Measurements from ENCODE around the gene COG5. TPM values are rescaled to one million over a fixed set of nuclear protein-coding genes. Genes with fewer than 3 reads are reported as not detected.

COG5 gene
- total and polyA plus RNA-seq, 2 of the 4 experiments (the other 2 are of a cell fraction), result 18.5 to 27.4 TPM

- Histone ChIP-seq H2AK9ac (replicated peaks; ENCODE audit: low read depth, low read length, poor library complexity) (no peak overlapping the region), H3K79me1 (ENCODE audit: low read depth in 1 of 2, low read length in 2 of 2) (peaks cover 0 to 25% of the 10 kb centered on the region in 2 experiments; a peak in 2 of 4 replicates), H2BK120ac (ENCODE audit: low read depth, low read length) (no peak overlapping the region), H2BK20ac (ENCODE audit: low read depth, low read length) (no peak overlapping the region), H3K18ac (ENCODE audit: low read depth, low read length) (no peak overlapping the region), H2BK15ac (ENCODE audit: low read depth, low read length) (no peak overlapping the region), H3K9me3 (ENCODE audit: control insufficient read depth, insufficient read depth, low read length) (no peaks in the 10 kb centered on the region), H4K20me1 (ENCODE audit: insufficient read depth, low read length) (no peaks in the 10 kb centered on the region; the same call in 1 of the 2 replicates), H2BK5ac (ENCODE audit: low read depth, low read length, poor library complexity, severe bottlenecking) (no peak overlapping the region), H2AFZ (replicated peaks; ENCODE audit: low read length, poor library complexity) (no peak overlapping the region), H3K14ac (replicated peaks; ENCODE audit: low read depth, low read length) (no peak overlapping the region), H3K27me3 (ENCODE audit: control insufficient read depth, insufficient read depth, low read length) (no peaks in the 10 kb centered on the region), H3K9me1 (ENCODE audit: insufficient read depth, low read length) (peaks cover 10% of the 10 kb centered on the region), H3K4ac (ENCODE audit: low read depth, low read length) (no peak overlapping the region), H3K56ac (ENCODE audit: extremely low read depth, insufficient read depth, low read length) (no peak overlapping the region), H3K4me3 (ENCODE audit: insufficient read depth, low read depth, low read length) (no peak overlapping the region), H3K9ac (ENCODE audit: low read depth, low read length) (no peak overlapping the region), H4K91ac (ENCODE audit: insufficient read depth, low read depth, low read length) (no peak overlapping the region), H3K4me2 (ENCODE audit: low read depth, low read length) (no peak overlapping the region), H3K23ac (ENCODE audit: low read depth, low read length) (no peak overlapping the region), H3K36me3 (ENCODE audit: control insufficient read depth, insufficient read depth, low read length) (no peaks in the 10 kb centered on the region), H4K8ac (ENCODE audit: low read depth in 2 of 2, low read length in 2 of 2) (no peak overlapping the region), H2AK5ac (ENCODE audit: low read depth, low read length) (no peak overlapping the region), H4K5ac (ENCODE audit: low read depth, low read length) (no peak overlapping the region), H3K4me1 (ENCODE audit: control insufficient read depth, insufficient read depth, low read length) (peaks cover 13% of the 10 kb centered on the region), H3K27ac (ENCODE audit: insufficient read depth, low read length) (no peak overlapping the region)
- POLR2A ChIA-PET (ENCODE audit: unreplicated experiment), result no interaction called here
- no peak for TF ChIP-seq RCOR1 (IDR thresholded peaks at IDR 0.05; ENCODE audit: insufficient replicate concordance, low read length)
- TF ChIP-seq BHLHE40 (IDR thresholded peaks at IDR 0.05; ENCODE audit: low read depth, low read length), result no peak
- no peak for TF ChIP-seq MAFK (IDR thresholded peaks at IDR 0.05; ENCODE audit: low read depth, low read length)
- TF ChIP-seq CTCF (conservative IDR thresholded peaks at IDR 0.05; ENCODE audit: low read depth, low read length), result no peak
- no peak for TF ChIP-seq MAZ (IDR thresholded peaks at IDR 0.05; ENCODE audit: borderline replicate concordance, low read depth, low read length)
- TF ChIP-seq RFX5 (IDR thresholded peaks at IDR 0.05; ENCODE audit: low read depth, low read length), result no peak
- TF ChIP-seq CEBPB (IDR thresholded peaks at IDR 0.05; ENCODE audit: low read depth, low read length), result no peak
- no peak for TF ChIP-seq FOS (IDR thresholded peaks at IDR 0.05; ENCODE audit: low read depth, low read length)
- no peak for TF ChIP-seq CHD1 (IDR thresholded peaks at IDR 0.05; ENCODE audit: low read depth, low read length)
- no peak for TF ChIP-seq USF2 (IDR thresholded peaks at IDR 0.05; ENCODE audit: low read depth, low read length)
- TF ChIP-seq POLR2A (IDR thresholded peaks at IDR 0.05; ENCODE audit: low read depth, low read length), result no peak
- no peak for TF ChIP-seq NFE2L2 (IDR thresholded peaks at IDR 0.05; ENCODE audit: low read depth, low read length)
- no peak for DNase-seq
- ATAC-seq (ENCODE audit: low read depth), result no peak
- in situ Hi-C loops (cut with MboI; ENCODE audit: low sequenced_read_pairs), result no loop called here
- intact Hi-C loops (cut with micrococcal nuclease), result no loop called here
- dilution Hi-C loops (cut with HindIII; ENCODE audit: low sequenced_read_pairs, unreplicated experiment), result no loop called here
- no TSS peak for BruUV-seq (replicated peaks)
- CTCF ChIA-PET, result no interaction called here
- 43% methylated on average over 7 of the region's 8 CpGs; no CpG with 5 or more reads in 1 of the 2 experiments for WGBS, 2 experiments (ENCODE audit: extremely low coverage in 2 of 2, insufficient read length in 1 of 2)
Measured at GRCh38 chr7:107390916-107391315, 172.8 kb downstream of the COG5 start.

Measured in IMR-90 (cell line).